ENCODE data around the gene ZNF710.
A peak's percentile ranks its signal among the peaks of the same experiment; 100 is the strongest.

The ZNF710 gene

GRCh38 chr15:90031231-90031791 is 30.2 kb downstream of the ZNF710 start:
- H3K4me3 Mint-ChIP-seq, result no peak overlapping the region
- intact Hi-C loops (cut with micrococcal nuclease), result no loop called here
- H3K4me1 Mint-ChIP-seq (ENCODE audit: low read depth), result peaks cover 82% of the 10 kb centered on the region
- H3K9me3 Mint-ChIP-seq, result no peaks in the 10 kb centered on the region
- H3K36me3 Mint-ChIP-seq (ENCODE audit: low read depth), result peaks cover 38% of the 10 kb centered on the region
- H3K27me3 Mint-ChIP-seq, result no peaks in the 10 kb centered on the region
- H3K27ac Mint-ChIP-seq, result peak overlapping the region; percentile 89

GRCh38 chr15:90033006-90033405 is 31.9 kb downstream of the ZNF710 start:
- intact Hi-C loops (cut with micrococcal nuclease), result no loop called here
- Mint-ChIP-seq H3K36me3 (ENCODE audit: low read depth) (peaks cover 54% of the 10 kb centered on the region), H3K4me3 (no peak overlapping the region)

GRCh38 chr15:90033448-90033847 is 32.3 kb downstream of the ZNF710 start:
- Mint-ChIP-seq H3K9me3 (no peaks in the 10 kb centered on the region), H3K4me3 (no peak overlapping the region), H3K4me1 (ENCODE audit: low read depth) (peaks cover 91% of the 10 kb centered on the region), H3K27me3 (no peaks in the 10 kb centered on the region), H3K27ac (peak overlapping the region; percentile 88), H3K36me3 (ENCODE audit: low read depth) (peaks cover 55% of the 10 kb centered on the region)
- intact Hi-C loops (cut with micrococcal nuclease), result no loop called here

More at GRCh38 chr15:90033006-90033405, 31.9 kb downstream of the ZNF710 start:
- peak overlapping the region; percentile 88 for H3K27ac Mint-ChIP-seq
- peaks cover 91% of the 10 kb centered on the region for H3K4me1 Mint-ChIP-seq (ENCODE audit: low read depth)
- no peaks in the 10 kb centered on the region for H3K9me3 Mint-ChIP-seq
- no peaks in the 10 kb centered on the region for H3K27me3 Mint-ChIP-seq

GRCh38 chr15:90035095-90035839 is 34.1 kb downstream of the ZNF710 start:
- peaks cover 63% of the 10 kb centered on the region for H3K36me3 Mint-ChIP-seq (ENCODE audit: low read depth)
- intact Hi-C loops (cut with micrococcal nuclease), result loop anchor here (2.0 to 5.0 kb wide), 3 partner anchors 24 to 37 kb away; partner anchors contain the start of gene ZNF710
- H3K27ac Mint-ChIP-seq, result peak overlapping the region; percentile 88
- H3K9me3 Mint-ChIP-seq, result no peaks in the 10 kb centered on the region
- H3K4me1 Mint-ChIP-seq (ENCODE audit: low read depth), result peaks cover 95% of the 10 kb centered on the region
- no peaks in the 10 kb centered on the region for H3K27me3 Mint-ChIP-seq
- peak overlapping the region; percentile 51 for H3K4me3 Mint-ChIP-seq

GRCh38 chr15:90035840-90036230 is 34.7 kb downstream of the ZNF710 start:
- H3K9me3 Mint-ChIP-seq, result no peaks in the 10 kb centered on the region
- intact Hi-C loops (cut with micrococcal nuclease), result loop anchor here (2.0 to 5.0 kb wide), 3 partner anchors 23 to 36 kb away; partner anchors contain the start of gene ZNF710
- peaks cover 66% of the 10 kb centered on the region for H3K36me3 Mint-ChIP-seq (ENCODE audit: low read depth)
- H3K27me3 Mint-ChIP-seq, result no peaks in the 10 kb centered on the region
- peaks cover 97% of the 10 kb centered on the region for H3K4me1 Mint-ChIP-seq (ENCODE audit: low read depth)
- H3K27ac Mint-ChIP-seq, result peak overlapping the region; percentile 88
- H3K4me3 Mint-ChIP-seq, result peak overlapping the region; percentile 8

GRCh38 chr15:90036343-90036742 is 35.2 kb downstream of the ZNF710 start:
- peaks cover 98% of the 10 kb centered on the region for H3K4me1 Mint-ChIP-seq (ENCODE audit: low read depth)
- peak overlapping the region; percentile 88 for H3K27ac Mint-ChIP-seq
- H3K27me3 Mint-ChIP-seq, result no peaks in the 10 kb centered on the region
- H3K36me3 Mint-ChIP-seq (ENCODE audit: low read depth), result peaks cover 71% of the 10 kb centered on the region
- intact Hi-C loops (cut with micrococcal nuclease), result loop anchor here (5.0 kb wide), 2 partner anchors 34 to 36 kb away; partner anchors contain the start of gene ZNF710
- no peaks in the 10 kb centered on the region for H3K9me3 Mint-ChIP-seq
- peak overlapping the region; percentile 8 for H3K4me3 Mint-ChIP-seq

- H3K4me1 Mint-ChIP-seq (ENCODE audit: low read depth), result peaks cover 96% of the 10 kb centered on the region
- no peak overlapping the region for H3K4me3 Mint-ChIP-seq
- no peaks in the 10 kb centered on the region for H3K27me3 Mint-ChIP-seq
- H3K27ac Mint-ChIP-seq, result peak overlapping the region; percentile 88
- no peaks in the 10 kb centered on the region for H3K9me3 Mint-ChIP-seq
- intact Hi-C loops (cut with micrococcal nuclease), result loop anchor here (5.0 kb wide), 2 partner anchors 35 kb away; partner anchors contain the start of gene ZNF710
- peaks cover 77% of the 10 kb centered on the region for H3K36me3 Mint-ChIP-seq (ENCODE audit: low read depth)
Observed at GRCh38 chr15:90036806-90037510, 35.8 kb downstream of the ZNF710 start.

- no peaks in the 10 kb centered on the region for H3K9me3 Mint-ChIP-seq
- intact Hi-C loops (cut with micrococcal nuclease), result loop anchor here (5.0 kb wide), 2 partner anchors 35 kb away; partner anchors contain the start of gene ZNF710
- no peaks in the 10 kb centered on the region for H3K27me3 Mint-ChIP-seq
- no peak overlapping the region for H3K4me3 Mint-ChIP-seq
- H3K27ac Mint-ChIP-seq, result peak overlapping the region; percentile 88
- peaks cover 82% of the 10 kb centered on the region for H3K36me3 Mint-ChIP-seq (ENCODE audit: low read depth)
- peaks cover 93% of the 10 kb centered on the region for H3K4me1 Mint-ChIP-seq (ENCODE audit: low read depth)
Observed at GRCh38 chr15:90037511-90037860, 36.4 kb downstream of the ZNF710 start.

- Mint-ChIP-seq H3K4me1 (ENCODE audit: low read depth) (peaks cover 95% of the 10 kb centered on the region), H3K27me3 (no peaks in the 10 kb centered on the region), H3K9me3 (no peaks in the 10 kb centered on the region), H3K27ac (peak overlapping the region; percentile 88), H3K4me3 (no peak overlapping the region), H3K36me3 (ENCODE audit: low read depth) (peaks cover 85% of the 10 kb centered on the region)
- intact Hi-C loops (cut with micrococcal nuclease), result loop anchor here (5.0 kb wide), 2 partner anchors 34 to 36 kb away; partner anchors contain the start of gene ZNF710
Observed at GRCh38 chr15:90037961-90038631, 37.0 kb downstream of the ZNF710 start.

GRCh38 chr15:90038632-90039095 is 37.5 kb downstream of the ZNF710 start:
- peaks cover 85% of the 10 kb centered on the region for H3K36me3 Mint-ChIP-seq (ENCODE audit: low read depth)
- H3K27ac Mint-ChIP-seq, result peak overlapping the region; percentile 88
- no peaks in the 10 kb centered on the region for H3K27me3 Mint-ChIP-seq
- no peak overlapping the region for H3K4me3 Mint-ChIP-seq
- intact Hi-C loops (cut with micrococcal nuclease), result loop anchor here (5.0 kb wide), 2 partner anchors 34 to 36 kb away; partner anchors contain the start of gene ZNF710
- H3K9me3 Mint-ChIP-seq, result no peaks in the 10 kb centered on the region
- peaks cover 95% of the 10 kb centered on the region for H3K4me1 Mint-ChIP-seq (ENCODE audit: low read depth)

- intact Hi-C loops (cut with micrococcal nuclease), result loop anchor here (5.0 kb wide), 2 partner anchors 32 to 38 kb away; partner anchors contain the start of gene ZNF710
- peak overlapping the region; percentile 88 for H3K27ac Mint-ChIP-seq
- H3K27me3 Mint-ChIP-seq, result no peaks in the 10 kb centered on the region
- no peak overlapping the region for H3K4me3 Mint-ChIP-seq
- H3K9me3 Mint-ChIP-seq, result no peaks in the 10 kb centered on the region
- H3K4me1 Mint-ChIP-seq (ENCODE audit: low read depth), result peaks cover 94% of the 10 kb centered on the region
- peaks cover 87% of the 10 kb centered on the region for H3K36me3 Mint-ChIP-seq (ENCODE audit: low read depth)
Observed at GRCh38 chr15:90039996-90040395, 38.9 kb downstream of the ZNF710 start.

GRCh38 chr15:90040618-90041017 is 39.5 kb downstream of the ZNF710 start:
- Mint-ChIP-seq H3K4me3 (no peak overlapping the region), H3K36me3 (ENCODE audit: low read depth) (peaks cover 93% of the 10 kb centered on the region), H3K4me1 (ENCODE audit: low read depth) (peaks cover 94% of the 10 kb centered on the region), H3K27ac (peak overlapping the region; percentile 88), H3K9me3 (no peaks in the 10 kb centered on the region), H3K27me3 (no peaks in the 10 kb centered on the region)
- intact Hi-C loops (cut with micrococcal nuclease), result no loop called here

GRCh38 chr15:90042356-90042755 is 41.2 kb downstream of the ZNF710 start:
- Mint-ChIP-seq H3K27me3 (no peaks in the 10 kb centered on the region), H3K4me1 (ENCODE audit: low read depth) (peaks cover 91% of the 10 kb centered on the region), H3K27ac (peak overlapping the region; percentile 80), H3K4me3 (no peak overlapping the region), H3K9me3 (no peaks in the 10 kb centered on the region), H3K36me3 (ENCODE audit: low read depth) (peaks cover 88% of the 10 kb centered on the region)
- intact Hi-C loops (cut with micrococcal nuclease), result no loop called here
